CD4-positive, alpha-beta T cell (primary cell): ENCODE results near the gene GOLGA6L2. TPM values are rescaled to one million over a fixed set of nuclear protein-coding genes. Genes with fewer than 3 reads are reported as not detected.

ENCODE experiments used
- ATAC-seq: fragments of 200-7000 bp; cut with Tn5 transposase; one replicate; pipeline ENCODE4 v1.10.0; 2022; ENCODE audit warnings: mild to moderate bottlenecking; ENCODE audit not compliant: poor library complexity
- CTCF ChIA-PET: fragments of 350-600 bp; sonication (Branson Sonifier 250); formaldehyde crosslinking; loops from one replicate; lab custom pipeline; 2021; ENCODE audit warnings: antibody characterized with exemption, inconsistent platforms; lab: Charles Lee
- POLR2A ChIA-PET: fragments of 350-600 bp; sonication (Branson Sonifier 250); formaldehyde crosslinking; loops from one replicate; lab custom pipeline; 2021; ENCODE audit warnings: antibody characterized with exemption, inconsistent platforms; lab: Charles Lee
- DNase-seq, 14 experiments: peaks; one replicate each; pipeline ENCODE4 v3.0.0-alpha.2; 2013 to 2020; ENCODE audit warnings: mixed read lengths in 2 of 14
- H3K27ac ChIP-seq, 2 donors: one replicate each; pipeline versions ENCODE4 v1.5.1 to v1.7.0; 2013; ENCODE audit warnings: low read length in 2 of 2, low read depth in 1 of 2, mild to moderate bottlenecking in 1 of 2
- H3K27me3 ChIP-seq, 2 experiments: 1 replicate in 1 of 2; 2 replicates in 1 of 2; pipeline versions ENCODE4 v1.6.1 to v1.7.0; 2013; ENCODE audit warnings: low read length in 2 of 2, control low read depth in 1 of 2, mild to moderate bottlenecking in 1 of 2, moderate library complexity in 1 of 2; ENCODE audit not compliant: insufficient read depth in 2 of 2, control insufficient read depth in 1 of 2
- H3K36me3 ChIP-seq: one replicate; pipeline ENCODE4 v1.6.1; 2013; ENCODE audit warnings: low read length, control low read depth; ENCODE audit not compliant: insufficient read depth
- H3K4me1 ChIP-seq: one replicate; pipeline ENCODE4 v1.6.1; 2013; ENCODE audit warnings: low read length, control low read depth; ENCODE audit not compliant: insufficient read depth
- H3K4me3 ChIP-seq: one replicate; pipeline ENCODE4 v1.5.1; 2013; ENCODE audit warnings: mild to moderate bottlenecking, low read length, moderate library complexity
- H3K9me3 ChIP-seq, 2 experiments: 1 replicate in 1 of 2; 2 replicates in 1 of 2; pipeline versions ENCODE4 v1.6.1 to v1.7.0; 2013; ENCODE audit warnings: low read length in 2 of 2, mild to moderate bottlenecking in 2 of 2, control low read depth in 1 of 2, moderate library complexity in 1 of 2; ENCODE audit not compliant: control insufficient read depth in 1 of 2, insufficient read depth in 1 of 2
- H3K27ac Mint-ChIP-seq: one replicate; pipeline ENCODE4 v1.8.0; 2020; ENCODE audit warnings: mixed read lengths
- H3K27me3 Mint-ChIP-seq: one replicate; pipeline ENCODE4 v1.8.0; 2021; ENCODE audit warnings: mixed read lengths
- H3K36me3 Mint-ChIP-seq: one replicate; pipeline ENCODE4 v1.8.0; 2021; ENCODE audit warnings: low read depth, mixed read lengths
- H3K4me1 Mint-ChIP-seq: one replicate; pipeline ENCODE4 v1.8.0; 2021; ENCODE audit warnings: low read depth, mixed read lengths
- H3K4me3 Mint-ChIP-seq: one replicate; pipeline ENCODE4 v1.8.0; 2020; ENCODE audit warnings: mild to moderate bottlenecking, mixed read lengths
- H3K9me3 Mint-ChIP-seq: one replicate; pipeline ENCODE4 v1.8.0; 2020; ENCODE audit warnings: mixed read lengths
- CTCF ChIP-seq: fragments of 200-600 bp; IDR thresholded peaks from one replicate; pipeline ENCODE4 v1.8.0; 2022; ENCODE audit warnings: antibody characterized with exemption, mild to moderate bottlenecking
- intact Hi-C, 2 experiments: fragments of 100-400 bp; cut with DNase I in 1 of 2; cut with micrococcal nuclease in 1 of 2; formaldehyde crosslinking; loops; one replicate each; pipeline versions ENCODE4 v1.15.1 to v1.9.0; 2023 to 2025; cut with DNase I, micrococcal nuclease
- total RNA-seq, 174 experiments: library from RNA in 2 of 174; stranded (reverse) in 2 of 174; gene quantifications; one replicate each; pipeline ENCODE4 v1.2.3 and lab custom pipeline; 2021 to 2026

The GOLGA6L2 gene
- total RNA-seq, 2 experiments from 2014 or later, result not detected

- H3K27ac ChIP-seq, result no peak overlapping the region
- ChIA-PET POLR2A (interaction anchor here (0.7 kb wide), 1 partner anchor 190 kb away, joined by 3 read pairs; the partner anchor contains the start of gene MAGEL2), CTCF (no interaction called here)
- intact Hi-C loops, result no loop called here
- no peak overlapping the region for H3K4me3 ChIP-seq
- no peaks in the 10 kb centered on the region for H3K27me3 ChIP-seq
- ATAC-seq (no peak), DNase-seq (no peak)
- no peaks in the 10 kb centered on the region for H3K36me3 Mint-ChIP-seq
- H3K4me1 ChIP-seq, result no peaks in the 10 kb centered on the region
- no peaks in the 10 kb centered on the region for H3K4me1 Mint-ChIP-seq
- H3K27me3 Mint-ChIP-seq, result peaks cover 7% of the 10 kb centered on the region
- H3K27ac Mint-ChIP-seq, result no peak overlapping the region
- no peak for TF ChIP-seq CTCF
- H3K9me3 ChIP-seq, result no peaks in the 10 kb centered on the region
- no peaks in the 10 kb centered on the region for H3K9me3 Mint-ChIP-seq
- H3K36me3 ChIP-seq, result no peaks in the 10 kb centered on the region
- no peak overlapping the region for H3K4me3 Mint-ChIP-seq
Observed at GRCh38 chr15:23457890-23458289, 10.8 kb upstream of the GOLGA6L2 start.

DNA sequence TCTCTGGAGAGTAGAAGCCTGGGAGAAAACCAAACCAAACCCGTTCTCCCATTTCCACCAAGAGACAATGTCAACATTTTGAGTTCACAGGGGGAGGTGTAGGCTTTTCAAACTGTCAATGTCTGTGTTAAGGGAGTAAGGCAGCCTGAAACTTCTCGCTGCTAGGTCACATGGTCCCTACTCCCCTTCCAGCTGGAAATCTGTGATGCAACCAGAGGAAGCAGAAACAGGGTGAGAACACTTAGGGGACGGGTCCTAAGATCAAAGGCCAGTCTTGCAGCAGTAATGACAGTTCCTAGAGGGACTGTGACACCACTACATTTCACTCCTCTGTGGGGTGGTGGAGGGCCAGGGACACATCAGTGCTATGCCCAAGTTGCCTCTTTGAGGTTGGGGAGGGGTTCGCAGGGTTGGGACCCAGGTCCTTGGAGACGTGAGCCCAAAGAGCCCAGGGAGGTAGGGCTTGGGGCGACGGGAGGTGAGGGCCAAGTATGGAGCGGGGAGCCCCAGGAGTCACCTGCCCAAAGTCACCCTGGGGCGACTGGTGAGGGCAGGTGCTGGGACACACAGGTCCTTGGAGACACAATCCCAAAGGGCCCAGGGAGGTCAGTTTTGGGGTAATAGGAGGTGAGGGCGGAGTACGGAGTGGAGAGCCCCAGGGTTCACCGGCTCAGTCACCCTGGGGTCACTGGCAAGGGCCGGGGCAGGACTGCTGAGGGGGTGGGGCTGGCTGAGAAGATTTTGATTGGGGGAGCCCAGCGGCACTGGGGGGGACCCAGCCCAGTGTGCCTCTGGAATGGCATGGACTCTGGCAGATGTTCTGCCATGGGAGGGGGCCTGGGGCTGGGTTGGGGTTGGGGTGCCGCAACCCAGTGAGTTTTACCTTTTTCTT, 582 bp downstream of the GOLGA6L2 start:
- no peak overlapping the region for H3K4me3 ChIP-seq
- Mint-ChIP-seq H3K27me3 (peaks cover 13% of the 10 kb centered on the region), H3K27ac (no peak overlapping the region), H3K4me3 (no peak overlapping the region), H3K36me3 (no peaks in the 10 kb centered on the region), H3K4me1 (no peaks in the 10 kb centered on the region), H3K9me3 (no peaks in the 10 kb centered on the region)
- no peak overlapping the region for H3K27ac ChIP-seq
- ATAC-seq, result no peak
- no peaks in the 10 kb centered on the region for H3K36me3 ChIP-seq
- no peaks in the 10 kb centered on the region for H3K4me1 ChIP-seq
- peaks cover 0 to 4% of the 10 kb centered on the region in 2 experiments for H3K9me3 ChIP-seq
- no peak for DNase-seq
- POLR2A ChIA-PET, result no interaction called here
- intact Hi-C loops, result no loop called here
- CTCF ChIA-PET, result no interaction called here
- TF ChIP-seq CTCF, result no peak
- H3K27me3 ChIP-seq, result no peaks in the 10 kb centered on the region

- Mint-ChIP-seq H3K27ac (no peak overlapping the region), H3K27me3 (peaks cover 13% of the 10 kb centered on the region), H3K9me3 (no peaks in the 10 kb centered on the region), H3K4me3 (no peak overlapping the region), H3K4me1 (no peaks in the 10 kb centered on the region), H3K36me3 (no peaks in the 10 kb centered on the region)
- Histone ChIP-seq H3K27me3 (no peaks in the 10 kb centered on the region), H3K36me3 (no peaks in the 10 kb centered on the region), H3K4me3 (no peak overlapping the region), H3K27ac (no peak overlapping the region), H3K9me3 (peaks cover 0 to 4% of the 10 kb centered on the region in 2 experiments), H3K4me1 (no peaks in the 10 kb centered on the region)
- ChIA-PET POLR2A (no interaction called here), CTCF (no interaction called here)
- no peak for TF ChIP-seq CTCF
- intact Hi-C loops, result no loop called here
- ATAC-seq (no peak), DNase-seq (no peak)
Observed at GRCh38 chr15:23444269-23444668, 2.8 kb downstream of the GOLGA6L2 start.
